ENCODE measurements around the gene GOLIM4.

GRCh38 chr3:168003911-168004310, 91.8 kb downstream of the GOLIM4 start:
- no peak for TF ChIP-seq CTCF (conservative IDR thresholded peaks at IDR 0.05; ENCODE audit: low read depth, low read length)
- TF ChIP-seq EZH2 (IDR thresholded peaks at IDR 0.05; ENCODE audit: borderline replicate concordance, low read depth, low read length, poor library complexity, severe bottlenecking), result no peak

Measured in A673 (cell line).